ENCODE data around the gene BANF2. TPM values are rescaled to one million over a fixed set of nuclear protein-coding genes. Genes with fewer than 3 reads are reported as not detected.

The BANF2 gene
- total RNA-seq, 1 experiment from 2014 or later: not detected

DNA sequence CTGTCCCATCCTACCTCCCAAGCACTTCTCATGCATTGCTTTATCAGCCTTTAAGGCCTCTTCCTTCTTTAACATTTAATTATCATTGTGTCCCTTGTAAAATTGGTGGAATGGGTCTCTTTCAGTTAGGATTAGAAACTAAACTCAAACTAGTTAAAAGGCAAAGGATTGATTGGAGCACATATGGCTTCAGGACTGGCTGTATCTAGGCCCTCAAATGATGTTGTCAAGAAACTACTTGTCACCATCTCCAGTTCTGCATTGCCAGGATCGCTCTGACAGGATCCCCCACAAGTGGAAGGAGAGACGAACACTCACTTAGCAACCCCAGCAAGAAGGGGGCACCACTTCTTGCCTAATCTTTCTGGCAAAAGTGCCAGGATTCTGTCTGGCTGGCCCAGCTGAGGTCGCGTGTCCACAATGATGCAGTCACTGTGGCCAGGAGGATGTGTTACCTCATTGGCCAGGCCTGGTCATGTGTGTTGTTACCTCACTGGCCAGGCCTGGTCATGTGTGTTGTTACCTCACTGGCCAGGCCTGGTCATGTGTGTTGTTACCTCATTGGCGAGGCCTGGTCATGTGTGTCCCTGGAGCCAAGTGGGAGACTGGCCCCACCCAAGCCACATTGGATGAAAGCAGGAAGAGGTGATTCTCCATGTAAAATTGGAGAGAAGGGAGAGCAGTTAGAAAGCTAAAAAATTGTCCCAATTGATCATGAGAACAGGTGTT lies 5.0 kb downstream of the BANF2 start:
- Mint-ChIP-seq H3K4me1 (peaks cover 2% of the 10 kb centered on the region in 2 experiments), H3K36me3 (ENCODE audit: insufficient read depth in 1 of 3, low read depth in 3 of 3) (no peaks in the 10 kb centered on the region), H3K27ac (no peak overlapping the region; a peak in 2 of 7 replicates), H3K4me3 (no peak overlapping the region), H3K27me3 (ENCODE audit: low read depth) (peaks cover 1% of the 10 kb centered on the region), H3K9me3 (peaks cover 0 to 2% of the 10 kb centered on the region in 2 experiments; a peak in 1 of 5 replicates)
- Histone ChIP-seq H3K56ac (ENCODE audit: insufficient read length, low read depth, low read length) (no peak overlapping the region), H3K18ac (ENCODE audit: insufficient read length, low read depth, low read length) (no peak overlapping the region), H2BK20ac (ENCODE audit: low read depth, low read length, poor library complexity, severe bottlenecking) (no peak overlapping the region), H2AK5ac (ENCODE audit: insufficient read length, low read length) (no peak overlapping the region), H3K27ac (ENCODE audit: insufficient read length, low read depth, low read length) (no peak overlapping the region), H2BK12ac (ENCODE audit: insufficient read length, low read depth, low read length) (no peak overlapping the region), H2AFZ (ENCODE audit: low read length) (no peak overlapping the region), H2BK5ac (ENCODE audit: insufficient read length, low read length) (no peak overlapping the region), H4K5ac (ENCODE audit: insufficient read length, low read depth, low read length) (no peak overlapping the region), H3K23ac (ENCODE audit: insufficient read length, low read depth, low read length) (no peak overlapping the region), H3K79me2 (ENCODE audit: insufficient read depth, low read length) (no peaks in the 10 kb centered on the region), H2BK120ac (ENCODE audit: low read depth, low read length, poor library complexity, severe bottlenecking) (no peak overlapping the region), H3K14ac (ENCODE audit: insufficient read depth, low read length) (no peak overlapping the region), H3K79me1 (ENCODE audit: insufficient read depth, low read depth, low read length, poor library complexity, severe bottlenecking) (no peaks in the 10 kb centered on the region), H3K4ac (ENCODE audit: low read depth, low read length) (no peak overlapping the region), H2BK15ac (ENCODE audit: low read depth, low read length) (no peak overlapping the region), H3K4me2 (ENCODE audit: insufficient read depth, insufficient read length, low read length) (no peak overlapping the region), H3K9ac (ENCODE audit: extremely low read depth, insufficient read length, low read length) (no peak overlapping the region), H3K27me3 (ENCODE audit: insufficient read depth, low read length) (no peaks in the 10 kb centered on the region), H4K91ac (ENCODE audit: insufficient read length, low read depth, low read length) (no peak overlapping the region), H3K4me1 (ENCODE audit: insufficient read depth, low read length) (no peaks in the 10 kb centered on the region), H4K20me1 (ENCODE audit: control insufficient read depth, insufficient read depth, insufficient read length) (peaks cover 2% of the 10 kb centered on the region), H4K8ac (replicated peaks; ENCODE audit: insufficient read length, low read depth, low read length) (no peak overlapping the region), H3K23me2 (ENCODE audit: insufficient read length, low read depth, low read length, poor library complexity, severe bottlenecking) (no peaks in the 10 kb centered on the region), H3T11ph (ENCODE audit: low read length) (no peak overlapping the region), H3K9me3 (ENCODE audit: control insufficient read depth, low read depth, low read length) (no peaks in the 10 kb centered on the region)
- no peak for DNase-seq
- TF ChIP-seq, protein P1, sequence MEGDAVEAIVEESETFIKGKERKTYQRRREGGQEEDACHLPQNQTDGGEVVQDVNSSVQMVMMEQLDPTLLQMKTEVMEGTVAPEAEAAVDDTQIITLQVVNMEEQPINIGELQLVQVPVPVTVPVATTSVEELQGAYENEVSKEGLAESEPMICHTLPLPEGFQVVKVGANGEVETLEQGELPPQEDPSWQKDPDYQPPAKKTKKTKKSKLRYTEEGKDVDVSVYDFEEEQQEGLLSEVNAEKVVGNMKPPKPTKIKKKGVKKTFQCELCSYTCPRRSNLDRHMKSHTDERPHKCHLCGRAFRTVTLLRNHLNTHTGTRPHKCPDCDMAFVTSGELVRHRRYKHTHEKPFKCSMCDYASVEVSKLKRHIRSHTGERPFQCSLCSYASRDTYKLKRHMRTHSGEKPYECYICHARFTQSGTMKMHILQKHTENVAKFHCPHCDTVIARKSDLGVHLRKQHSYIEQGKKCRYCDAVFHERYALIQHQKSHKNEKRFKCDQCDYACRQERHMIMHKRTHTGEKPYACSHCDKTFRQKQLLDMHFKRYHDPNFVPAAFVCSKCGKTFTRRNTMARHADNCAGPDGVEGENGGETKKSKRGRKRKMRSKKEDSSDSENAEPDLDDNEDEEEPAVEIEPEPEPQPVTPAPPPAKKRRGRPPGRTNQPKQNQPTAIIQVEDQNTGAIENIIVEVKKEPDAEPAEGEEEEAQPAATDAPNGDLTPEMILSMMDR (conservative IDR thresholded peaks at IDR 0.05): no peak
- WGBS (ENCODE audit: extremely low coverage, insufficient read length, low lambda C conversion rate): no CpG with 5 or more reads among the region's 5 CpGs
